Common myeloid progenitor, CD34-positive (primary cell): Measurements from ENCODE around the gene OR11G2. TPM values are rescaled to one million over a fixed set of nuclear protein-coding genes. Genes with fewer than 3 reads are reported as not detected.
"Not testable (repeated sequence)": the region's sequence is repeated elsewhere in the genome, so short reads cannot be mapped to it uniquely, and the experiment has no call there.

ENCODE experiments used
- CTCF ChIA-PET: fragments of 350-600 bp; sonication (Branson Sonifier 250); formaldehyde crosslinking; loops from one replicate; lab custom pipeline; 2021; ENCODE audit warnings: antibody characterized with exemption; lab: Charles Lee
- POLR2A ChIA-PET: fragments of 350-600 bp; sonication (Branson Sonifier 250); formaldehyde crosslinking; loops from one replicate; lab custom pipeline; 2021; ENCODE audit warnings: antibody characterized with exemption; lab: Charles Lee
- DNase-seq, 3 donors: peaks; one replicate each; pipeline versions ENCODE4 v3.0.0 to v3.0.0-alpha.2; 2013
- H3K27ac ChIP-seq, 2 experiments: 1 replicate in 1 of 2; 2 replicates in 1 of 2; pipeline ENCODE4 v1.7.0; 2013; ENCODE audit warnings: inconsistent platforms in 2 of 2, low read length in 2 of 2, mild to moderate bottlenecking in 2 of 2, low read depth in 1 of 2, moderate library complexity in 1 of 2; ENCODE audit not compliant: severe bottlenecking in 2 of 2, insufficient read depth in 1 of 2, poor library complexity in 1 of 2
- H3K27me3 ChIP-seq, 5 experiments: replicated peaks in 2 of 5; 1 replicate in 3 of 5; 2 replicates in 2 of 5; pipeline versions ENCODE4 v1.6.1 to v1.7.0; 2013; ENCODE audit warnings: low read length in 4 of 5, mild to moderate bottlenecking in 2 of 5, moderate library complexity in 2 of 5, inconsistent platforms in 1 of 5; ENCODE audit not compliant: insufficient read depth in 5 of 5, control insufficient read depth in 4 of 5
- H3K36me3 ChIP-seq, 4 experiments: 1 replicate in 2 of 4; 2 replicates in 2 of 4; pipeline versions ENCODE4 v1.6.1 to v1.7.0; 2013; ENCODE audit warnings: low read length in 3 of 4, control low read depth in 1 of 4, mild to moderate bottlenecking in 1 of 4; ENCODE audit not compliant: control insufficient read depth in 4 of 4, insufficient read depth in 4 of 4
- H3K4me1 ChIP-seq, 4 experiments: 1 replicate in 3 of 4; 2 replicates in 1 of 4; pipeline versions ENCODE4 v1.6.1 to v1.7.1; 2013; ENCODE audit warnings: low read length in 3 of 4, mild to moderate bottlenecking in 3 of 4, control low read depth in 1 of 4, inconsistent platforms in 1 of 4, moderate library complexity in 1 of 4; ENCODE audit not compliant: control insufficient read depth in 4 of 4, insufficient read depth in 4 of 4; ENCODE audit errors: control extremely low read depth in 1 of 4
- H3K4me3 ChIP-seq, 7 experiments: 1 replicate in 4 of 7; 2 replicates in 3 of 7; pipeline versions ENCODE4 v1.5.1 to v1.7.0; 2013; ENCODE audit warnings: mild to moderate bottlenecking in 7 of 7, low read length in 6 of 7, moderate library complexity in 6 of 7, inconsistent platforms in 2 of 7, low read depth in 2 of 7, control low read depth in 1 of 7; ENCODE audit not compliant: insufficient read depth in 4 of 7, control insufficient read depth in 1 of 7; ENCODE audit errors: extremely low read depth in 1 of 7
- H3K9me3 ChIP-seq, 5 experiments: 1 replicate in 4 of 5; 2 replicates in 1 of 5; pipeline versions ENCODE4 v1.6.1 to v1.7.1; 2013; ENCODE audit warnings: low read length in 4 of 5, mild to moderate bottlenecking in 2 of 5, inconsistent platforms in 1 of 5, low read depth in 1 of 5, moderate library complexity in 1 of 5; ENCODE audit not compliant: control insufficient read depth in 4 of 5, insufficient read depth in 2 of 5; ENCODE audit errors: control extremely low read depth in 1 of 5
- WGBS: methylation state at CpG from one replicate; pipeline ENCODE4 v1.1.5; 2013; ENCODE audit not compliant: insufficient coverage; 5-methylcytosine and 5-hydroxymethylcytosine counted together
- polyA plus RNA-seq: library from polyadenylated mRNA; unstranded; fragments of 120-200 nt; gene quantifications from one replicate; pipeline ENCODE4 v1.2.1, GENCODE V29; 2013

The OR11G2 gene
- polyA plus RNA-seq: not detected

GRCh38 chr14:20190596-20190995, at the start of gene OR11G2:
Gene OR11G2 (plus strand): TSS chr14:20190896. CDS start chr14:20197438, 6,542 bp downstream.
- H3K4me3 ChIP-seq: no peak within 1 kb of the TSS
- 78% methylated on average over 1 of the region's 1 CpG for WGBS
- ChIA-PET POLR2A (no interaction called here), CTCF (interaction anchor here (1.4 kb wide), 1 partner anchor 10 kb away, joined by 3 read pairs; no protein-coding TSS in a partner anchor)
- no peak for DNase-seq
- H3K27me3 ChIP-seq: no peaks in the 10 kb centered on the region
- no peaks in the 10 kb centered on the region for H3K4me1 ChIP-seq
- no peaks in the 10 kb centered on the region for H3K36me3 ChIP-seq
- H3K9me3 ChIP-seq: no peaks in the 10 kb centered on the region
- H3K27ac ChIP-seq: no peak within 1 kb of the TSS

GRCh38 chr14:20143911-20144310, 46.8 kb upstream of the OR11G2 start:
- no peak overlapping the region for H3K4me3 ChIP-seq
- H3K36me3 ChIP-seq: no peaks in the 10 kb centered on the region
- peaks cover 0 to 2% (median 0%) of the 10 kb centered on the region in 5 experiments for H3K27me3 ChIP-seq
- no peaks in the 10 kb centered on the region for H3K4me1 ChIP-seq
- DNase-seq: no peak
- no peaks in the 10 kb centered on the region for H3K9me3 ChIP-seq
- ChIA-PET POLR2A (no interaction called here), CTCF (interaction anchor here (1.0 kb wide), 1 partner anchor 10 kb away, joined by 3 read pairs; no protein-coding TSS in a partner anchor)
- H3K27ac ChIP-seq: no peak overlapping the region
- 47% methylated on average over 7 of the region's 7 CpGs for WGBS

DNA sequence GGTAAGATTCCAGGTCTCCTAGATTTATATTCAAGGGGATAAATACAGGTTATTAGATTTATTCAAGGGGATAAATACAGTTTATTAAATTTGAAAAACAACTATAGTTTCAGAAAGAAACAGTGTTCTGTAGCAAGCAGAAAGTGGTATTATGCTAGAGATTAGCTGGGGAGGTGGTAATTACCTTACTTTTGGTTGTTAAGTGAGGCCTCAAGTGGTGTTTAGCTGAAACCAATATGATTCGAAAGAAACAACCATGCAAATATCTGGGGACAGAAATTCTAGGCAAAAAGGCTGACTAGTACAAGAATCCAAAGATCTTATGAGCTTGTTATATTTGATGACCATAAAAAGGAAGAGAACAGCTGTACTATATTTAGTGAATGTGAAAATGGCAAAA, 45.9 kb upstream of the OR11G2 start:
- H3K27ac ChIP-seq: no peak overlapping the region

GRCh38 chr14:20164462-20164861, 26.2 kb upstream of the OR11G2 start:
- H3K9me3 ChIP-seq: peaks cover 0 to 15% (median 7%) of the 10 kb centered on the region in 5 experiments
- CTCF ChIA-PET: no interaction called here
- no peaks in the 10 kb centered on the region for H3K4me1 ChIP-seq
- no peak for DNase-seq
- H3K36me3 ChIP-seq: no peaks in the 10 kb centered on the region
- H3K27me3 ChIP-seq: no peaks in the 10 kb centered on the region
- POLR2A ChIA-PET: no interaction called here
- no peak overlapping the region for H3K4me3 ChIP-seq
- H3K27ac ChIP-seq: no peak overlapping the region

More for the DNA sequence above, 45.9 kb upstream of the OR11G2 start:
- WGBS: 83% methylated on average over 1 of the region's 1 CpG
- Histone ChIP-seq H3K27me3 (peaks cover 0 to 2% (median 0%) of the 10 kb centered on the region in 5 experiments), H3K4me3 (no peak overlapping the region), H3K36me3 (no peaks in the 10 kb centered on the region), H3K4me1 (no peaks in the 10 kb centered on the region), H3K9me3 (no peaks in the 10 kb centered on the region)
- ChIA-PET CTCF (no interaction called here), POLR2A (no interaction called here)
- DNase-seq: no peak

DNA sequence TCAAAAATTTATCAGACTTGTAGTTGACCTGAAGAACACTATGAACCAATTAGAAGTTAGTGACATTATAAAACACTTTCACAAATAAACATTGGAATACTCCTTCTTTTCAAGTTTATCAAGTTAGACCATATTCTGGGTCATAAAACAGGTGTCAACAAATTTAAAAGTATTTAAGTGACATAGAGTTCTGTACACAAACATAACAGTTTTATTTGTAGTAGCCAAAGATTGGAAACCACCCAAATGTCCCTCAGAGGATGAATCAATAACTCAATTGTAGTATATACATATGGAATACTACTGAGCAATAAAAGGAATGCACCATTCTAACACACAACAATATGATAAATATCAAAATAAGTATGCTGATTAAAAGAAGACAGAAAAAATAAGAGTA, 23.6 kb upstream of the OR11G2 start:
- H3K27ac ChIP-seq: no peak overlapping the region
- CTCF ChIA-PET: no interaction called here
- H3K4me3 ChIP-seq: no peak overlapping the region
- peaks cover 0 to 15% (median 7%) of the 10 kb centered on the region in 5 experiments for H3K9me3 ChIP-seq
- no peaks in the 10 kb centered on the region for H3K27me3 ChIP-seq
- POLR2A ChIA-PET: no interaction called here
- no peaks in the 10 kb centered on the region for H3K4me1 ChIP-seq
- no peak for DNase-seq
- H3K36me3 ChIP-seq: no peaks in the 10 kb centered on the region

- H3K9me3 ChIP-seq, POLR2A ChIA-PET, H3K27ac ChIP-seq, H3K27me3 ChIP-seq, H3K4me3 ChIP-seq, H3K36me3 ChIP-seq, H3K4me1 ChIP-seq, CTCF ChIA-PET, DNase-seq: not testable (repeated sequence)
Measured at GRCh38 chr14:20169852-20170251, 20.8 kb upstream of the OR11G2 start.

GRCh38 chr14:20174205-20174604, 16.5 kb upstream of the OR11G2 start:
- POLR2A ChIA-PET, H3K36me3 ChIP-seq, H3K4me1 ChIP-seq, H3K9me3 ChIP-seq, CTCF ChIA-PET, H3K27ac ChIP-seq, H3K4me3 ChIP-seq, DNase-seq, H3K27me3 ChIP-seq: not testable (repeated sequence)
